Measurements from ENCODE around the gene TAPBP.
"Not testable (repeated sequence)": the region's sequence is repeated elsewhere in the genome, so short reads cannot be mapped to it uniquely, and the experiment has no call there.

TAPBP gene

DNA sequence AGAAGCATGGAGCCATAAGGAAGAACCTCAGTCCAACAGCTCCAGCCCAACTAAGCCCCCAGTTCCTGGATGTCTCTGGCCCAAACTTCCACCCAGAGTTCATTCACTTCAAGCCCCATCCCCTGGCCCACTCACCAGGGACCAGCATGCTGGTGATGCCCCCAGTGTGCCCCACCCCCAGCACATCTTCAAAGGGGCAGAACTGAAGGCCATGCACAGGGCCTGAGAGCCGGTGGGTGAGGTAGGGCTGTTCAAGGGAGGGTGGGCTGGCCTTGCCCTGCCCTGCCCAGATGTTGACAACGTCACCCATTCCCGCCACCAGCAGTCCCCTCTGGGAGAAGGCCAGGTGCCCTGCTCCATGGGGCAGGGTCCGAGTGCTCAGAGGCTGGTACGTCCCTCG, 33.3 kb downstream of the TAPBP start:
- intact Hi-C loops (cut with micrococcal nuclease), result no loop called here
- Mint-ChIP-seq H3K9me3 (no peaks in the 10 kb centered on the region), H3K4me1 (ENCODE audit: low read depth) (peaks cover 66% of the 10 kb centered on the region), H3K4me3 (no peak overlapping the region), H3K27ac (peak overlapping the region; percentile 94), H3K27me3 (no peaks in the 10 kb centered on the region), H3K36me3 (ENCODE audit: low read depth) (peaks cover 97% of the 10 kb centered on the region)

- Mint-ChIP-seq H3K27ac (peak overlapping the region; percentile 94), H3K4me1 (ENCODE audit: low read depth) (peaks cover 70% of the 10 kb centered on the region), H3K4me3 (peak overlapping the region; percentile 23), H3K36me3 (ENCODE audit: low read depth) (peaks cover 97% of the 10 kb centered on the region), H3K9me3 (no peaks in the 10 kb centered on the region), H3K27me3 (no peaks in the 10 kb centered on the region)
- intact Hi-C loops (cut with micrococcal nuclease), result no loop called here
These were observed 33.8 kb downstream of the TAPBP start for GRCh38 chr6:33279971-33280511.

DNA sequence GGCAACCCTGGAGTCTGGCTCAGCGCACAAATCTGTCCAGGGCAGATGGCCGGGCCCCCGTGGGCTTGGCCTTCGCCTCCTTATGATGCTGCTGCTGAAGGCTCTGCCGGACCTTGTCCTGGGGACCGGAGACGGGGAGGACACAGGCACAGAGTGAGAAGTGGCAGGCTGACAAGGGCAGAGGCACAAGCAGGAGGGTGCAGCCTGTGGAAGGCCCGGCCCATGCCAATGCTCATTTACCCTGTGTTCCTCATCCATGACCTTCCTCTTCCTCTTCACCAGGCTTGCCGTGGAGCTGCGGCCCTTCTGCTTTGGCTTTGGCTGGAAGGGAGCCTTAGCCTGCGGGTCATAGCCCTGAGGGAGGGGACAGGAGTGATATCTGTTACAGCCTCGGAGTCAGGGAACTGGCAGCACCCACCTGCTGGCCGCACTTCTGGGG, 34.6 kb downstream of the TAPBP start:
- Mint-ChIP-seq H3K36me3 (ENCODE audit: low read depth) (peaks cover 100% of the 10 kb centered on the region), H3K27ac (peak overlapping the region; percentile 94), H3K27me3 (no peaks in the 10 kb centered on the region), H3K4me1 (ENCODE audit: low read depth) (peaks cover 78% of the 10 kb centered on the region), H3K9me3 (no peaks in the 10 kb centered on the region), H3K4me3 (peak overlapping the region; percentile 95)
- intact Hi-C loops (cut with micrococcal nuclease), result no loop called here

GRCh38 chr6:33278810-33279209, 35.1 kb downstream of the TAPBP start:
- Mint-ChIP-seq H3K27ac (peak overlapping the region; percentile 94), H3K9me3 (no peaks in the 10 kb centered on the region), H3K4me3 (peak overlapping the region; percentile 95), H3K4me1 (ENCODE audit: low read depth) (peaks cover 82% of the 10 kb centered on the region), H3K36me3 (ENCODE audit: low read depth) (peaks cover 100% of the 10 kb centered on the region), H3K27me3 (no peaks in the 10 kb centered on the region)
- intact Hi-C loops (cut with micrococcal nuclease), result no loop called here

GRCh38 chr6:33278392-33278741, 35.5 kb downstream of the TAPBP start:
- Mint-ChIP-seq H3K4me3 (peak overlapping the region; percentile 95), H3K27me3 (no peaks in the 10 kb centered on the region), H3K36me3 (ENCODE audit: low read depth) (peaks cover 100% of the 10 kb centered on the region), H3K9me3 (no peaks in the 10 kb centered on the region), H3K27ac (peak overlapping the region; percentile 94), H3K4me1 (ENCODE audit: low read depth) (peaks cover 86% of the 10 kb centered on the region)
- intact Hi-C loops (cut with micrococcal nuclease), result no loop called here

GRCh38 chr6:33277663-33278391, 36.1 kb downstream of the TAPBP start:
- Mint-ChIP-seq H3K27ac (peak overlapping the region; percentile 94), H3K4me1 (ENCODE audit: low read depth) (peaks cover 92% of the 10 kb centered on the region), H3K9me3 (no peaks in the 10 kb centered on the region), H3K4me3 (peak overlapping the region; percentile 95), H3K27me3 (no peaks in the 10 kb centered on the region), H3K36me3 (ENCODE audit: low read depth) (peaks cover 100% of the 10 kb centered on the region)
- intact Hi-C loops (cut with micrococcal nuclease), result no loop called here

GRCh38 chr6:33276864-33277662, 36.8 kb downstream of the TAPBP start, which contains the start of gene B3GALT4:
B3GALT4 (plus strand) TSS chr6:33277123; CDS start chr6:33277420, 297 bp downstream.
- Mint-ChIP-seq H3K4me1 (ENCODE audit: low read depth) (peaks cover 93% of the 10 kb centered on the region), H3K4me3 (peak within 1 kb of the TSS; percentile 95), H3K27ac (peak within 1 kb of the TSS; percentile 94), H3K9me3 (no peaks in the 10 kb centered on the region), H3K36me3 (ENCODE audit: low read depth) (peaks cover 100% of the 10 kb centered on the region), H3K27me3 (no peaks in the 10 kb centered on the region)
- intact Hi-C loops (cut with micrococcal nuclease), result no loop called here

DNA sequence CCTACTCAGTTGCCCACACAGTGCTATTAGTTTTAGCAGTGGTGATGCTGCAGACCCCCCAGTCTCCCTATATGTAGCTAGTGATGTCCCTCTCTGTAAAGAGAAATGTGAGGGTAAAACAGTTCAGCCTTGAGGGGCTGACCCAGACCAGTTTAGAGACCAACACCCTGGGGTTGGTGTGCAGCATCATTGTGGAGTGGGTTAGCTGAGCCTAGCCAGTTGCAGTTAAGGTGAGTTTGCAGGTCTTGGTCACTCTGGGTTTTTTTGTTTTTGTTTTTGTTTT, 37.4 kb downstream of the TAPBP start:
- Mint-ChIP-seq H3K27ac (peak overlapping the region; percentile 94), H3K27me3 (no peaks in the 10 kb centered on the region), H3K4me1 (ENCODE audit: low read depth) (peaks cover 89% of the 10 kb centered on the region), H3K4me3 (peak overlapping the region; percentile 95), H3K36me3 (ENCODE audit: low read depth) (peaks cover 100% of the 10 kb centered on the region), H3K9me3 (no peaks in the 10 kb centered on the region)
- intact Hi-C loops (cut with micrococcal nuclease), result no loop called here

DNA sequence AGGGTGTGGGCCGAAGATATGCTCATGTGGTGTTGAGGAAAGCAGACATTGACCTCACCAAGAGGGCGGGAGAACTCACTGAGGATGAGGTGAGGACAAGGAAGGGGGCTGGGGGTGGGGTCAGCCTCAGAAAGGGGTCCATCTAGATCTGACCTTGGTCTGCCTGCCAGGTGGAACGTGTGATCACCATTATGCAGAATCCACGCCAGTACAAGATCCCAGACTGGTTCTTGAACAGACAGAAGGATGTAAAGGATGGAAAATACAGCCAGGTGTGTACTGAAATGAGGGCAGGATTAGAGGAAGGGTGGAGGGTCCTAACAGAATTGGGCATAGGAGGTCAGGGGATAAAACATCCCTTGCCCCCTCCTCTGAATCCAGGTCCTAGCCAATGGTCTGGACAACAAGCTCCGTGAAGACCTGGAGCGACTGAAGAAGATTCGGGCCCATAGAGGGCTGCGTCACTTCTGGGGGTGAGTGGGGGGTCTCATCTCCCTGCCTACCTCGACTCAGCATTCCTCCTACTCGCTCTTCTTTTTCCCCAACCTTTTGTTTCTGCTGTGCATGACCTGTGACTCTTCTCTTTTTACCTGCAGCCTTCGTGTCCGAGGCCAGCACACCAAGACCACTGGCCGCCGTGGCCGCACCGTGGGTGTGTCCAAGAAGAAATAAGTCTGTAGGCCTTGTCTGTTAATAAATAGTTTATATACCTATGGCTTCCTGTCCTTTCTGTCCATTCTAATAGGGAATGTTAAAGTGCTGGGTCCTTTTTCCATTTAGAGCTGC, 37.9 kb downstream of the TAPBP start:
- H3K27ac Mint-ChIP-seq, result peak overlapping the region; percentile 94
- H3K4me3 Mint-ChIP-seq, result peak overlapping the region; percentile 95
- H3K9me3 Mint-ChIP-seq; H3K27me3 Mint-ChIP-seq; intact Hi-C loops (cut with micrococcal nuclease): not testable (repeated sequence)
- peaks cover 84% of the 10 kb centered on the region for H3K4me1 Mint-ChIP-seq (ENCODE audit: low read depth)
- peaks cover 100% of the 10 kb centered on the region for H3K36me3 Mint-ChIP-seq (ENCODE audit: low read depth)

GRCh38 chr6:33273924-33274902, 39.7 kb downstream of the TAPBP start:
- Mint-ChIP-seq H3K4me3 (peak overlapping the region; percentile 61), H3K4me1 (ENCODE audit: low read depth) (peaks cover 79% of the 10 kb centered on the region), H3K27ac (peak overlapping the region; percentile 94), H3K27me3 (no peaks in the 10 kb centered on the region), H3K36me3 (ENCODE audit: low read depth) (peaks cover 97% of the 10 kb centered on the region), H3K9me3 (no peaks in the 10 kb centered on the region)
- intact Hi-C loops (cut with micrococcal nuclease), result no loop called here

- H3K4me1 Mint-ChIP-seq (ENCODE audit: low read depth), result peaks cover 77% of the 10 kb centered on the region
- intact Hi-C loops (cut with micrococcal nuclease), result no loop called here
- H3K27me3 Mint-ChIP-seq, result no peaks in the 10 kb centered on the region
- no peaks in the 10 kb centered on the region for H3K9me3 Mint-ChIP-seq
- H3K36me3 Mint-ChIP-seq (ENCODE audit: low read depth), result peaks cover 97% of the 10 kb centered on the region
- peak overlapping the region; percentile 100 for H3K27ac Mint-ChIP-seq
- peak overlapping the region; percentile 94 for H3K4me3 Mint-ChIP-seq
These were observed 40.6 kb downstream of the TAPBP start for GRCh38 chr6:33273129-33273923.

GRCh38 chr6:33272275-33273128, 41.4 kb downstream of the TAPBP start:
- H3K36me3 Mint-ChIP-seq (ENCODE audit: low read depth), result peaks cover 97% of the 10 kb centered on the region
- peak overlapping the region; percentile 94 for H3K4me3 Mint-ChIP-seq
- H3K4me1 Mint-ChIP-seq (ENCODE audit: low read depth), result peaks cover 77% of the 10 kb centered on the region

More at GRCh38 chr6:33272275-33273128, 41.4 kb downstream of the TAPBP start:
- intact Hi-C loops (cut with micrococcal nuclease), result no loop called here
- Mint-ChIP-seq H3K9me3 (no peaks in the 10 kb centered on the region), H3K27me3 (no peaks in the 10 kb centered on the region), H3K27ac (peak overlapping the region; percentile 100)

Measured in dendritic cell treated with granulocyte-macrophage colony-stimulating factor and Interleukin-4, amounts not matched to agents 40 ng/mL and 50 ng/mL, for 4 days (primary cell).